SK-N-MC (cell line): ENCODE measurements around the gene CCDC88C.

ENCODE experiments used
- EZH2 ChIP-seq: fragments of 200-600 bp; sonication (generic); IDR thresholded peaks from one replicate; pipeline ENCODE4 v1.6.1; 2017; ENCODE audit warnings: antibody characterized with exemption
- POLR2AphosphoS5 ChIP-seq: IDR thresholded peaks from 2 replicates; pipeline ENCODE4 v1.6.1; 2012; ENCODE audit warnings: mild to moderate bottlenecking, low read depth, low read length, borderline replicate concordance

- no peak for TF ChIP-seq POLR2AphosphoS5
- TF ChIP-seq EZH2 = no peak
Observed at GRCh38 chr14:91230397-91231035, 187.1 kb downstream of the CCDC88C start.
